Right atrium auricular region (tissue), 2 donors: ENCODE results near the gene GHSR. TPM values are rescaled to one million over a fixed set of nuclear protein-coding genes. Genes with fewer than 3 reads are reported as not detected.

Experiments used
- DNase-seq: peaks from one replicate; pipeline ENCODE4 v3.0.0-alpha.2; 2019; ENCODE audit warnings: low spot score
- H3K27ac ChIP-seq, 2 donors: fragments of 200-600 bp; sonication (generic); 1 replicate in 1 of 2; 2 replicates in 1 of 2; pipeline ENCODE4 v1.5.1; 2016 to 2019
- H3K27me3 ChIP-seq, 2 donors: fragments of 200-600 bp; sonication (generic); one replicate each; pipeline versions ENCODE4 v1.5.1 to v1.6.0; 2017 to 2019
- H3K36me3 ChIP-seq: fragments of 200-600 bp; sonication (generic); one replicate; pipeline ENCODE4 v1.5.1; 2016
- H3K4me1 ChIP-seq, 2 donors: fragments of 200-600 bp; sonication (generic); one replicate each; pipeline versions ENCODE4 v1.5.1 to v1.6.0; 2017 to 2019
- H3K4me3 ChIP-seq, 2 donors: fragments of 200-600 bp; sonication (generic); 1 replicate in 1 of 2; 2 replicates in 1 of 2; pipeline ENCODE4 v1.5.1; 2017 to 2019; ENCODE audit warnings: mild to moderate bottlenecking in 1 of 2, moderate library complexity in 1 of 2
- H3K9me3 ChIP-seq, 2 donors: fragments of 200-600 bp; sonication (generic); one replicate each; pipeline ENCODE4 v1.5.1; 2019
- CTCF ChIP-seq, 2 donors: fragments of 200-600 bp; sonication (generic); IDR thresholded peaks; one replicate each; pipeline ENCODE4 v1.5.1; 2019; ENCODE audit warnings: antibody characterized with exemption in 2 of 2
- total RNA-seq, 2 donors: library from RNA; depleted of rRNA; stranded (reverse); fragments of >200 nt; gene quantifications; one replicate each; pipeline ENCODE4 v1.1.0, GENCODE V29; 2016

Gene GHSR
- total RNA-seq, 2 donors from 2014 or later: not detected

GRCh38 chr3:172396400-172396799 is 51.9 kb downstream of the GHSR start:
- no peak overlapping the region for H3K27ac ChIP-seq
- no peak overlapping the region for H3K4me3 ChIP-seq
- DNase-seq: no peak
- no peaks in the 10 kb centered on the region for H3K9me3 ChIP-seq
- no peak for TF ChIP-seq CTCF (IDR thresholded peaks at IDR 0.05)
- H3K27me3 ChIP-seq: no peaks in the 10 kb centered on the region
- H3K36me3 ChIP-seq: peaks cover 28% of the 10 kb centered on the region
- peaks cover 0 to 9% of the 10 kb centered on the region in 2 donors for H3K4me1 ChIP-seq

GRCh38 chr3:172394692-172395091 is 53.6 kb downstream of the GHSR start:
- Histone ChIP-seq H3K4me1 (peaks cover 0 to 19% of the 10 kb centered on the region in 2 donors), H3K9me3 (no peaks in the 10 kb centered on the region), H3K36me3 (peaks cover 23% of the 10 kb centered on the region), H3K27me3 (no peaks in the 10 kb centered on the region), H3K27ac (no peak overlapping the region), H3K4me3 (no peak overlapping the region)
- TF ChIP-seq CTCF (IDR thresholded peaks at IDR 0.05): no peak
- no peak for DNase-seq

Other genes starting within 250 kb of the GHSR start
- 10 to 100 TPM; 12.6 to 15.6 TPM for gene TNFSF10, start 75.0 kb upstream of the GHSR start, total RNA-seq